Lower leg skin (tissue), 3 donors: ENCODE data around the gene PRPF31.

Experiments
- POLR2A ChIP-seq, 2 donors: fragments of 450-650 bp; IDR thresholded peaks; one replicate each; pipeline ENCODE4 v1.6.1; 2016 to 2017; ENCODE audit warnings: antibody characterized with exemption in 2 of 2, mild to moderate bottlenecking in 1 of 2, moderate library complexity in 1 of 2
- TF ChIP-seq, protein P1 (sequence below), 3 donors: fragments of 450-650 bp; IDR thresholded peaks; one replicate each; pipeline ENCODE4 v1.5.1; 2016; ENCODE audit warnings: antibody characterized with exemption in 3 of 3, mild to moderate bottlenecking in 3 of 3, moderate library complexity in 2 of 3

DNA sequence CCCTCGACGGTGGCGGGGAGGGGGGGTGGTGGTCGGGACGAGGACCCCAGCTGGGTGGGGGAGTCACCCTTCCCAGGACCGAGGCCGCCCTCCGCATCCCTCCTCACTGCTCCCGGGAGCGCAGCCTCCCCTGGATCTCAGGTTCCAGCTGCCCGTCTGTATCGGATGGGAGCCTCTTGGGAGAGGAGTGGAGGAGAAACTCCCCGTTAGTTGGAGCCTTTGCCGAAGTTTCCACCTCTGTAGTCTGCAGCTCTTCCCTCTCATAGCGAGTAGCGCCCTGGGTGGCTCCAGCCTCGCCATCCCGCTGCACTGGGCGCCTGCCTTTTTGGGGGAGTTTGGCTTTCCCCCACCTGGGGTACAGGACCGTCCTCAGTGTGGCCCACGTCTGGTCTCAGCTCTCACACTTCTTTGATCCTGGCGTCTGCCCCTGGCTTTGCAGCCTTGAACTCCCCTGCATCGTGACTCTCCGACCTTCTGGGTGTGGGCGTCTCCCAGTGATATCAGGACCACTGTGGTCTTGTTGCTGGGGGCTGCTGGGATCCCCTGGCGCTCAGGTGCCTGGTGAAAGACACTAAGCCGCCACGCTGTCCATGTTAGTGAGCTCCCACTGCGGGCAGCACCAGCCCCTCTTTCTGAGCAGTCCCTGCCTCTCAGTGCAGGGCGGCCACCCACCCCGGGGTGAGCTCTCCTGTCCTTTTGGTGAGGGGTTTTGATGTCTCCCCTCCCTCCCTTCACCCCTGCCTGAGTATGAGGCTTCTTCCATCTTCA lies 23.1 kb downstream of the PRPF31 start:
- TF ChIP-seq, protein P1, sequence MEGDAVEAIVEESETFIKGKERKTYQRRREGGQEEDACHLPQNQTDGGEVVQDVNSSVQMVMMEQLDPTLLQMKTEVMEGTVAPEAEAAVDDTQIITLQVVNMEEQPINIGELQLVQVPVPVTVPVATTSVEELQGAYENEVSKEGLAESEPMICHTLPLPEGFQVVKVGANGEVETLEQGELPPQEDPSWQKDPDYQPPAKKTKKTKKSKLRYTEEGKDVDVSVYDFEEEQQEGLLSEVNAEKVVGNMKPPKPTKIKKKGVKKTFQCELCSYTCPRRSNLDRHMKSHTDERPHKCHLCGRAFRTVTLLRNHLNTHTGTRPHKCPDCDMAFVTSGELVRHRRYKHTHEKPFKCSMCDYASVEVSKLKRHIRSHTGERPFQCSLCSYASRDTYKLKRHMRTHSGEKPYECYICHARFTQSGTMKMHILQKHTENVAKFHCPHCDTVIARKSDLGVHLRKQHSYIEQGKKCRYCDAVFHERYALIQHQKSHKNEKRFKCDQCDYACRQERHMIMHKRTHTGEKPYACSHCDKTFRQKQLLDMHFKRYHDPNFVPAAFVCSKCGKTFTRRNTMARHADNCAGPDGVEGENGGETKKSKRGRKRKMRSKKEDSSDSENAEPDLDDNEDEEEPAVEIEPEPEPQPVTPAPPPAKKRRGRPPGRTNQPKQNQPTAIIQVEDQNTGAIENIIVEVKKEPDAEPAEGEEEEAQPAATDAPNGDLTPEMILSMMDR (IDR thresholded peaks at IDR 0.05): no peak
- TF ChIP-seq POLR2A (IDR thresholded peaks at IDR 0.05): no peak
